Measurements from ENCODE around the gene PLEKHM3. TPM values are rescaled to one million over a fixed set of nuclear protein-coding genes. Genes with fewer than 3 reads are reported as not detected.

The PLEKHM3 gene
- polyA plus RNA-seq, 2 of the 4 experiments (the other 2 are of a cell fraction), result 2.9 to 6.5 TPM

DNA sequence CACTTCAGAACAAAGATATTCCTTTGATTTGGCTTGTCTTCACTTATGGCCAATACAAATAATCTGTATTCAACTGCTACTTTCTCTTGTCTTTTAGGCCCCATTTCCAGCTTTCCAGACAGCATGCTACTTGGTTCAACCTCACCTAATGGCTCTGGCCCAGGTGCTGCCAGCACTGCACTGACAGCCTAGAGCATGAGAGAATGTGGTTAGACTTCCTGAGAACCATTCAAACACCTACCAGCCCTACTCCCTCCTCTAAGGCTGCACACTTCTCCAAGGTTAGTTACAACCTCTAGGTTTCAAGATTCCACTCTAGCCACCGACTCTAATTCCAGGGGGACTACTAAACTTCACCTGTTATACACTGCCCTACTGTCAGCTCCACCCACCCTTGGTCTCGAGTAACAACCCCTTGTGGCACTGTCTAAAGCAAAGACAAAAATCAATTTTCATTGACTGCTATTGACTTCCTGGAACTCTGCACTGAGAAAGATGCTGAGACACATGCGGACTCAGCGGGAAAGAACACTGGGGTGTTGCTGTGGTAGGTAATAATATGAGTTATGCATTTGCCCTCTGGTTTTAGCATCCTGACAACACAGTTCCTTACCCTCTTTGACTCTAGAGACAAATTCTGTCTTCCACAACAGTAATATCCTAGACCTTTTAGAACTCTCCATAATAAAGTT is 38.2 kb downstream of the PLEKHM3 start:
- Histone ChIP-seq H3K27ac (no peak overlapping the region), H3K4me1 (no peaks in the 10 kb centered on the region), H3K4me2 (no peak overlapping the region), H3K9me3 (no peaks in the 10 kb centered on the region), H3K4me3 (no peak overlapping the region)
- FAIRE-seq, result no peak
- ATAC-seq, result no peak
- POLR2A ChIA-PET, result no interaction called here
- CTCF ChIA-PET, result interaction anchor here (0.8 to 2.7 kb wide), 5 partner anchors 15 to 241 kb away, joined by 4 to 6 read pairs (median 6); no protein-coding TSS in a partner anchor
- no peak for DNase-seq (ENCODE audit: low read depth in 1 of 2, low spot score in 1 of 2)
- no peak for TF ChIP-seq MAZ (IDR thresholded peaks at IDR 0.05; ENCODE audit: borderline replicate concordance, low read depth, low read length)
- TF ChIP-seq, protein P1, sequence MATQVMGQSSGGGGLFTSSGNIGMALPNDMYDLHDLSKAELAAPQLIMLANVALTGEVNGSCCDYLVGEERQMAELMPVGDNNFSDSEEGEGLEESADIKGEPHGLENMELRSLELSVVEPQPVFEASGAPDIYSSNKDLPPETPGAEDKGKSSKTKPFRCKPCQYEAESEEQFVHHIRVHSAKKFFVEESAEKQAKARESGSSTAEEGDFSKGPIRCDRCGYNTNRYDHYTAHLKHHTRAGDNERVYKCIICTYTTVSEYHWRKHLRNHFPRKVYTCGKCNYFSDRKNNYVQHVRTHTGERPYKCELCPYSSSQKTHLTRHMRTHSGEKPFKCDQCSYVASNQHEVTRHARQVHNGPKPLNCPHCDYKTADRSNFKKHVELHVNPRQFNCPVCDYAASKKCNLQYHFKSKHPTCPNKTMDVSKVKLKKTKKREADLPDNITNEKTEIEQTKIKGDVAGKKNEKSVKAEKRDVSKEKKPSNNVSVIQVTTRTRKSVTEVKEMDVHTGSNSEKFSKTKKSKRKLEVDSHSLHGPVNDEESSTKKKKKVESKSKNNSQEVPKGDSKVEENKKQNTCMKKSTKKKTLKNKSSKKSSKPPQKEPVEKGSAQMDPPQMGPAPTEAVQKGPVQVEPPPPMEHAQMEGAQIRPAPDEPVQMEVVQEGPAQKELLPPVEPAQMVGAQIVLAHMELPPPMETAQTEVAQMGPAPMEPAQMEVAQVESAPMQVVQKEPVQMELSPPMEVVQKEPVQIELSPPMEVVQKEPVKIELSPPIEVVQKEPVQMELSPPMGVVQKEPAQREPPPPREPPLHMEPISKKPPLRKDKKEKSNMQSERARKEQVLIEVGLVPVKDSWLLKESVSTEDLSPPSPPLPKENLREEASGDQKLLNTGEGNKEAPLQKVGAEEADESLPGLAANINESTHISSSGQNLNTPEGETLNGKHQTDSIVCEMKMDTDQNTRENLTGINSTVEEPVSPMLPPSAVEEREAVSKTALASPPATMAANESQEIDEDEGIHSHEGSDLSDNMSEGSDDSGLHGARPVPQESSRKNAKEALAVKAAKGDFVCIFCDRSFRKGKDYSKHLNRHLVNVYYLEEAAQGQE (IDR thresholded peaks at IDR 0.05), result no peak
- TF ChIP-seq ZNF302 (CRISPR knock-in tag; IDR thresholded peaks at IDR 0.05), result no peak
- TF ChIP-seq, protein P2, sequence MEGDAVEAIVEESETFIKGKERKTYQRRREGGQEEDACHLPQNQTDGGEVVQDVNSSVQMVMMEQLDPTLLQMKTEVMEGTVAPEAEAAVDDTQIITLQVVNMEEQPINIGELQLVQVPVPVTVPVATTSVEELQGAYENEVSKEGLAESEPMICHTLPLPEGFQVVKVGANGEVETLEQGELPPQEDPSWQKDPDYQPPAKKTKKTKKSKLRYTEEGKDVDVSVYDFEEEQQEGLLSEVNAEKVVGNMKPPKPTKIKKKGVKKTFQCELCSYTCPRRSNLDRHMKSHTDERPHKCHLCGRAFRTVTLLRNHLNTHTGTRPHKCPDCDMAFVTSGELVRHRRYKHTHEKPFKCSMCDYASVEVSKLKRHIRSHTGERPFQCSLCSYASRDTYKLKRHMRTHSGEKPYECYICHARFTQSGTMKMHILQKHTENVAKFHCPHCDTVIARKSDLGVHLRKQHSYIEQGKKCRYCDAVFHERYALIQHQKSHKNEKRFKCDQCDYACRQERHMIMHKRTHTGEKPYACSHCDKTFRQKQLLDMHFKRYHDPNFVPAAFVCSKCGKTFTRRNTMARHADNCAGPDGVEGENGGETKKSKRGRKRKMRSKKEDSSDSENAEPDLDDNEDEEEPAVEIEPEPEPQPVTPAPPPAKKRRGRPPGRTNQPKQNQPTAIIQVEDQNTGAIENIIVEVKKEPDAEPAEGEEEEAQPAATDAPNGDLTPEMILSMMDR (IDR thresholded peaks at IDR 0.05), result no peak
- no peak for TF ChIP-seq FOSB (CRISPR knock-in tag; IDR thresholded peaks at IDR 0.05)
- TF ChIP-seq KDM5A (IDR thresholded peaks at IDR 0.05), result no peak
- TF ChIP-seq TFCP2L1 (CRISPR knock-in tag; IDR thresholded peaks at IDR 0.05), result no peak
- TF ChIP-seq HOXA7 (CRISPR knock-in tag; IDR thresholded peaks at IDR 0.05), result no peak
- no peak for TF ChIP-seq FOXS1 (CRISPR knock-in tag; IDR thresholded peaks at IDR 0.05)
- TF ChIP-seq CBX8 (IDR thresholded peaks at IDR 0.05), result no peak
- no peak for TF ChIP-seq HDAC2 (IDR thresholded peaks at IDR 0.05)
- no peak for TF ChIP-seq ZC3H11A (IDR thresholded peaks at IDR 0.05)
- TF ChIP-seq JUNB (IDR thresholded peaks at IDR 0.05), result no peak
- TF ChIP-seq, protein P3, sequence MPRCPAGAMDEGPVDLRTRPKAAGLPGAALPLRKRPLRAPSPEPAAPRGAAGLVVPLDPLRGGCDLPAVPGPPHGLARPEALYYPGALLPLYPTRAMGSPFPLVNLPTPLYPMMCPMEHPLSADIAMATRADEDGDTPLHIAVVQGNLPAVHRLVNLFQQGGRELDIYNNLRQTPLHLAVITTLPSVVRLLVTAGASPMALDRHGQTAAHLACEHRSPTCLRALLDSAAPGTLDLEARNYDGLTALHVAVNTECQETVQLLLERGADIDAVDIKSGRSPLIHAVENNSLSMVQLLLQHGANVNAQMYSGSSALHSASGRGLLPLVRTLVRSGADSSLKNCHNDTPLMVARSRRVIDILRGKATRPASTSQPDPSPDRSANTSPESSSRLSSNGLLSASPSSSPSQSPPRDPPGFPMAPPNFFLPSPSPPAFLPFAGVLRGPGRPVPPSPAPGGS (IDR thresholded peaks at IDR 0.05), result no peak
- TF ChIP-seq RFX5 (IDR thresholded peaks at IDR 0.05), result no peak
- TF ChIP-seq, protein P4, sequence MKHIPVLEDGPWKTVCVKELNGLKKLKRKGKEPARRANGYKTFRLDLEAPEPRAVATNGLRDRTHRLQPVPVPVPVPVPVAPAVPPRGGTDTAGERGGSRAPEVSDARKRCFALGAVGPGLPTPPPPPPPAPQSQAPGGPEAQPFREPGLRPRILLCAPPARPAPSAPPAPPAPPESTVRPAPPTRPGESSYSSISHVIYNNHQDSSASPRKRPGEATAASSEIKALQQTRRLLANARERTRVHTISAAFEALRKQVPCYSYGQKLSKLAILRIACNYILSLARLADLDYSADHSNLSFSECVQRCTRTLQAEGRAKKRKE (CRISPR knock-in tag; IDR thresholded peaks at IDR 0.05; ENCODE audit: low read depth), result no peak
- TF ChIP-seq NPAS2 (CRISPR knock-in tag; IDR thresholded peaks at IDR 0.05; ENCODE audit: borderline replicate concordance), result no peak
- TF ChIP-seq SMC3 (IDR thresholded peaks at IDR 0.05), result no peak
- no peak for TF ChIP-seq CBX2 (IDR thresholded peaks at IDR 0.05; ENCODE audit: borderline replicate concordance, low read depth)
- TF ChIP-seq ZSCAN20 (CRISPR knock-in tag; IDR thresholded peaks at IDR 0.05), result no peak
- WGBS (ENCODE audit: missing lambda C conversion rate), result 88% methylated on average over 4 of the region's 4 CpGs

Data from A549 (cell line).